Keratinocyte (primary cell): ENCODE results near the gene INPP4B. TPM values are rescaled to one million over a fixed set of nuclear protein-coding genes. Genes with fewer than 3 reads are reported as not detected.

ENCODE experiments used
- DNase-seq: peaks from one replicate; pipeline ENCODE4 v3.0.0-alpha.2; 2011; ENCODE audit warnings: low read depth, missing footprints, low spot score
- FAIRE-seq: peaks from 2 replicates; lab custom pipeline; 2011; peaks lifted over from hg19 to GRCh38; lab: Jason Lieb, UNC
- H2AFZ ChIP-seq: 2 replicates; pipeline ENCODE4 v1.6.0; 2012; ENCODE audit warnings: low read length, control low read depth, inconsistent platforms; ENCODE audit not compliant: control insufficient read depth
- H3K27ac ChIP-seq: 2 replicates; pipeline ENCODE4 v1.5.1; 2011; ENCODE audit warnings: low read length; ENCODE audit not compliant: control insufficient read depth, insufficient read depth
- H3K27me3 ChIP-seq: 3 replicates; pipeline ENCODE4 v1.6.0; 2011; ENCODE audit warnings: low read length; ENCODE audit not compliant: control insufficient read depth, insufficient read depth; ENCODE audit errors: extremely low read depth
- H3K36me3 ChIP-seq, 2 experiments: 2 replicates in 1 of 2; 3 replicates in 1 of 2; pipeline ENCODE4 v1.5.1; 2011; ENCODE audit warnings: low read length in 2 of 2, mild to moderate bottlenecking in 1 of 2; ENCODE audit not compliant: control insufficient read depth in 2 of 2, insufficient read depth in 2 of 2; ENCODE audit errors: extremely low read depth in 1 of 2
- H3K4me1 ChIP-seq: 3 replicates; pipeline ENCODE4 v1.5.1; 2011; ENCODE audit warnings: low read length; ENCODE audit not compliant: control insufficient read depth, insufficient read depth; ENCODE audit errors: extremely low read depth
- H3K4me2 ChIP-seq: 3 replicates; pipeline ENCODE4 v1.6.0; 2011; ENCODE audit warnings: low read depth, low read length; ENCODE audit not compliant: control insufficient read depth, insufficient read depth; ENCODE audit errors: extremely low read depth
- H3K4me3 ChIP-seq, 3 experiments: fragments of 200-600 bp in 1 of 3; sonication (generic) in 1 of 3; 2 replicates in 2 of 3; 3 replicates in 1 of 3; pipeline ENCODE4 v1.5.1; 2011 to 2016; ENCODE audit warnings: low read length in 3 of 3, mild to moderate bottlenecking in 3 of 3, control low read depth in 2 of 3, inconsistent platforms in 1 of 3, low read depth in 1 of 3, mixed read lengths in 1 of 3, mixed run types in 1 of 3, moderate library complexity in 1 of 3; ENCODE audit not compliant: control insufficient read depth in 2 of 3, insufficient read depth in 2 of 3; ENCODE audit errors: extremely low read depth in 1 of 3
- H3K79me2 ChIP-seq: 2 replicates; pipeline ENCODE4 v1.6.0; 2012; ENCODE audit warnings: low read length; ENCODE audit not compliant: control insufficient read depth, insufficient read depth
- H3K9ac ChIP-seq: 3 replicates; pipeline ENCODE4 v1.6.0; 2011; ENCODE audit warnings: low read length; ENCODE audit not compliant: control insufficient read depth, insufficient read depth; ENCODE audit errors: extremely low read depth
- H3K9me1 ChIP-seq: 3 replicates; pipeline ENCODE4 v1.6.0; 2011; ENCODE audit warnings: low read length; ENCODE audit not compliant: control insufficient read depth, insufficient read depth; ENCODE audit errors: extremely low read depth
- H3K9me3 ChIP-seq: 2 replicates; pipeline ENCODE4 v1.5.1; 2012; ENCODE audit warnings: low read depth, low read length; ENCODE audit not compliant: control insufficient read depth
- H4K20me1 ChIP-seq: 3 replicates; pipeline ENCODE4 v1.6.0; 2011; ENCODE audit warnings: low read length; ENCODE audit not compliant: control insufficient read depth, insufficient read depth; ENCODE audit errors: extremely low read depth
- CTCF ChIP-seq, 3 experiments: IDR thresholded peaks in 1 of 3; conservative IDR thresholded peaks in 1 of 3; optimal IDR thresholded peaks in 1 of 3; 2 replicates in 2 of 3; 3 replicates in 1 of 3; pipeline versions ENCODE3 to v1.5.1; 2011; ENCODE audit warnings: low read length in 3 of 3, mild to moderate bottlenecking in 3 of 3, moderate library complexity in 2 of 3, control low read depth in 1 of 3, inconsistent platforms in 1 of 3; ENCODE audit not compliant: insufficient read depth in 2 of 3; ENCODE audit errors: extremely low read depth in 1 of 3
- EZH2 ChIP-seq: IDR thresholded peaks from one replicate; pipeline ENCODE4 v1.6.1; 2012; ENCODE audit warnings: inconsistent platforms, mild to moderate bottlenecking, low read length, moderate library complexity
- dilution Hi-C: fragments of 300-500 bp; cut with MboI; formaldehyde crosslinking; loops from one replicate; pipeline ENCODE4 v1.7.0; 2020; ENCODE audit warnings: low sequenced_read_pairs; ENCODE audit not compliant: extremely low pct_ligation_motif_present
- polyA plus RNA-seq, 5 experiments: library from polyadenylated mRNA; depleted of rRNA in 3 of 5; stranded (reverse) in 3 of 5; stranded (forward) in 1 of 5; unstranded in 1 of 5; fragments of >200 nt; gene quantifications; 1 replicate in 1 of 5; 2 replicates in 3 of 5; 3 replicates in 1 of 5; pipeline versions ENCODE4 v1.2.1 to v1.2.3, GENCODE V29; 2011 to 2012; ENCODE audit warnings: missing spikeins in 2 of 5, low read depth in 1 of 5, low replicate concordance in 1 of 5

INPP4B gene
- polyA plus RNA-seq, 1 donor (not counting 4 experiments of a cell fraction or from before 2014, with no cell fraction given), result 50.2 TPM

- Histone ChIP-seq H3K4me1 (no peaks in the 10 kb centered on the region), H3K36me3 (no peaks in the 10 kb centered on the region), H3K79me2 (no peaks in the 10 kb centered on the region), H4K20me1 (no peaks in the 10 kb centered on the region), H3K4me3 (no peak overlapping the region), H3K4me2 (no peak overlapping the region), H3K9me1 (no peaks in the 10 kb centered on the region), H3K9me3 (no peaks in the 10 kb centered on the region), H3K27ac (no peak overlapping the region), H3K9ac (no peak overlapping the region), H3K27me3 (no peaks in the 10 kb centered on the region), H2AFZ (no peak overlapping the region)
- TF ChIP-seq EZH2, result no peak
- no peak for TF ChIP-seq CTCF (optimal IDR thresholded peaks at IDR 0.05 in 1 of 3, IDR thresholded peaks at IDR 0.05 in 1 of 3, conservative IDR thresholded peaks at IDR 0.05 in 1 of 3; ENCODE audit: extremely low read depth in 1 of 3, insufficient read depth in 2 of 3, low read length in 3 of 3)
- DNase-seq (no peak), FAIRE-seq (no peak)
- dilution Hi-C loops, result no loop called here
Observed at GRCh38 chr4:142631836-142632235, 214.3 kb downstream of the INPP4B start.

GRCh38 chr4:142615324-142615665, 230.8 kb downstream of the INPP4B start:
- no peak overlapping the region for H3K9ac ChIP-seq
- peak; percentile 21 for DNase-seq
- peak; percentile 34 for FAIRE-seq
- TF ChIP-seq EZH2 (no peak), CTCF (optimal IDR thresholded peaks at IDR 0.05 in 1 of 3, IDR thresholded peaks at IDR 0.05 in 1 of 3, conservative IDR thresholded peaks at IDR 0.05 in 1 of 3; ENCODE audit: extremely low read depth in 1 of 3, insufficient read depth in 2 of 3, low read length in 3 of 3) (no peak)
- peaks cover 8% of the 10 kb centered on the region for H3K4me1 ChIP-seq
- H3K4me3 ChIP-seq, result no peak overlapping the region
- peak overlapping the region; percentile 17 for H3K4me2 ChIP-seq
- dilution Hi-C loops, result no loop called here
- no peaks in the 10 kb centered on the region for H4K20me1 ChIP-seq
- no peaks in the 10 kb centered on the region for H3K27me3 ChIP-seq
- H3K9me1 ChIP-seq, result no peaks in the 10 kb centered on the region
- no peaks in the 10 kb centered on the region for H3K9me3 ChIP-seq
- H2AFZ ChIP-seq, result no peak overlapping the region
- H3K36me3 ChIP-seq, result no peaks in the 10 kb centered on the region
- H3K27ac ChIP-seq, result peak overlapping the region; percentile 29
- no peaks in the 10 kb centered on the region for H3K79me2 ChIP-seq
